ENCODE results near the gene KRTAP3-3.

The KRTAP3-3 gene

DNA sequence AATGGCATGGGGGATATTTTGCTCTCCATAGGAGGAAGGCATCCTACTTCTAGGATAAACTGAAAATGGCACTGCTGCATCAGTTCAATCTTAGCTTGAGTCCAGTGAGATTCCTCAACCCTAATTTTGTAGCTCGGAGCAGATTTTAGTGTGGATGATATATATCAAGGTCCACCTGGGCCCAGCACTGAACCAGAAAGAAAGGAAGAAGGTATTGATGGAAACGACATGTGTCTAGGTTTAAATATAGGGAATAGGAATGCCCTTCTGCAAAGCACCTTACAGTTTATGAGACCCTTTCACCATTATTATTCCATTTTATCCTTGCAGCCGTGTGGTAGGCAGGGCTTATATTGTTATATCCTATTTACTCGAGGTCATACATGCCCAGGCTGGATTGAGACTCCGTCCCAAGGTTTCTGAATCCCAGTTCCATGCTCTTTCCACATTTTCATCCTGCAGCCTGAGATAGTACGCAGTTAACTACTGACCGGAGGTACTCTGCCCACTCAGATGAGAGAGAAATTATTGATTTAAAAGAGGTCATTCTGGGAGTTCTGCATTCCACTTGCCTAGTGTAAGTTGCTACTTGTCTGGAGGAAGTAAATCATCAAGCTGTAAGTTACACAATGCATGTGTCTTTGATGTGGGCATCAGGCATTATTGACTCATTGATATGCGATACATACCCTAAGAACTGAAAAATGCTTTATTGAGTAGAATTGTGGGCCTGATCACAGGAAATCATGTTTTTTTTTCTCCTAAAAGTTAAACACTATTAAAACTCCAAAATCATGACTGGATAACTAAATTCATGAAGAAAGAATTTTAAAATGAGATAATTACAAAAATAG is 37.3 kb downstream of the KRTAP3-3 start:
- DNase-seq: no peak

DNA sequence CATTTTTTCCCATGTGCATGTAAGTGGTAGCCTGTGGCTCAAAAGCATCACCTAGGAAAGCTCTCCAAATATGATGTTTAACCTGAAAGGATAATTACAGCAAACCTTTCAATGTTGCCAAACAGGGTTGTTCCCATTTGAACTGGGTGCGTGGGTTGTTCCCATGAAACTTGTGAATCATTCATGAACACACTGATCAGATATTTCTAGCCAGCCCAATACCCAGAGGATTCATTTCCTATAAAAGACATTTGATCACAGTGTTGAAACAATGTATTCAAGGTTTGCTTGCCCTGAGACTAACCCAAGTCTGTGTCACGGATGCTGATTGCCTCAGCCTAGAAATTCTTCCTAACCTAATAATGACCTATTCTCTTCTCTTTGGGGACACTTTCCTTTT is 40.1 kb downstream of the KRTAP3-3 start:
- no peak for DNase-seq

- no peak for DNase-seq
Measured at GRCh38 chr17:40952661-40953060, 41.3 kb downstream of the KRTAP3-3 start.

DNA sequence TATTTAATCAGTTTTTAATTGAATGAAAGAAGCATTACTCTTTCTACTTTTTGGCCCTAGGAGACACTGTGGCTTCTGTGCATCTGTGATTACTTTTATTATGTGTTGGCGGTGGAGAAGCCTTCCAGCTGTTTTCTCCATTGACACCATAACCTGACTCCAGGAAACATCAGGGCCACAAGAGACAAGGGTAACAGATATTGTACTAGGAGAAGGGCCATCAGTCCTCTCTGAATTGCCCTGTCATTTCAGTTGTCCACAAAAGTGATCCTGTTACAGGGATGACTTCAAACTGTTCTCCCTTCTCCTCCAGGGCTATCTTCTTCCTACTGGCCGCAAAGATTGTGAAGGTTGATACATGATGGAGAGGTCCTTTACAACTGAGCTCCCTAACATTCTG is 41.8 kb downstream of the KRTAP3-3 start:
- DNase-seq: no peak

GRCh38 chr17:40951011-40951622 is 42.8 kb downstream of the KRTAP3-3 start:
- no peak for DNase-seq

DNA sequence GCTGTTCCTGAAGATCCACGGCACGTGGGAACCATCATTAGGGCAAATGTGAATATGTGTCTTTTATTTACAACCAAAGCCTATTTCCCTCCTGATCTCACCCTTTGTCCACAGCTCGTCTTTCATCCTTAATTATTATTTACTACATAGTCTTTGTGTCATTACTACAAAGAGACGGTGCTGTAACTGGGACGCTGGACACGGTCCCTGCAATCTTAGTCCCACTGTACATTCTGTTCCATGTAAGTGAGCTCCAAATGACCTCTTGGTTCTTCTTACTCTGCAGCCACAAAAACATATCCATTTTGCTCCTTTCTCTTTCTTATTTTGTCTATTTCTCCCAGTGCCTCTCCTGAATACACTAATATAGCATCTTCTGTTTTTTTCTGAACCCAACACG is 43.8 kb downstream of the KRTAP3-3 start:
- no peak for DNase-seq

GRCh38 chr17:40949418-40949817 is 44.5 kb downstream of the KRTAP3-3 start:
- DNase-seq: no peak

DNA sequence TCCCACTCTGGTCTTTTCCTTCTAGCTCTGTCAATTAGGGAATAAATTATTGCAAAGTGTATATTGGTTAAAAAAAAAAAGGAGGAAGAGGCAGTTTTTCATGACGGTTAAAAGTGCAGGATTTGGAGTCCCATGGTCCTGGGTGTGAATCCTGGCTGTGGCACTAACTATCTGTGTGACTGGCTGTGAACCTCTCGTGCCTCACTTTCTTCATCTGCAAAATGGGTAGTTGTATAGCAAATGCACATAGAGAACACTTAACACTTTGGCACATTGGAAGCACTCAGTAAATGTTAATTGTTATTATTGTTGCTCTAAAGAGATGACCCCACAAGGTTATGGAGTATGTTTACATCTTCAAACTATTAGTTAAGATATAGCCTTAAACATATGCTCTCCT is 46.0 kb downstream of the KRTAP3-3 start:
- no peak for DNase-seq

GRCh38 chr17:40945414-40945813 is 48.5 kb downstream of the KRTAP3-3 start:
- DNase-seq: no peak

DNA sequence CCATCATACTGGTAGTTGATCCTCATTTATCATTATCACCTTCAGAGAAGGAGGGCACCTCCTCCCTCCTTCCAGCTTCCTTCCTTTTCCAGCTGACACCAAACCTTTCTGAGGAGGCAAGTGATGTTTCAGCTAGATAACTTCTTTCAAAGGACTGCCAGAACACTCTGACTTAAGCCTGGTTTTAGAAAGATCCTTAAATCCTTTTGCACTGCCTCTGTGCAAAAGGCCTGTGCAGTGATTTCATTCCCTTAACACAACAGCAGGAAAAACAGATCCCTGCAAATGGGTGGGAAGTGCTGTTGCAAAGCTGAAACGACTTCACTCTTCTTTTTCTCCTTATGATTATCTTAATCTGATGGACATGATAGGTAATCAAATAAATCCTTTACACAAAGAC is 49.4 kb downstream of the KRTAP3-3 start:
- DNase-seq: no peak
